Prostate gland (tissue), 2 donors: ENCODE results near the gene MAP3K4.

Experiments
- POLR2A ChIP-seq: fragments of 450-650 bp; IDR thresholded peaks from one replicate; pipeline ENCODE4 v1.6.1; 2016; ENCODE audit warnings: antibody characterized with exemption, mild to moderate bottlenecking
- POLR2AphosphoS5 ChIP-seq: sonication (generic); formaldehyde crosslinking; IDR thresholded peaks from one replicate; pipeline ENCODE4 v1.6.1; 2017; ENCODE audit warnings: antibody characterized with exemption
- TF ChIP-seq, protein P1 (sequence below), 4 experiments: fragments of 200-600 bp in 2 of 4; fragments of 450-650 bp in 2 of 4; sonication (generic) in 2 of 4; IDR thresholded peaks; 1 replicate in 3 of 4; 2 replicates in 1 of 4; pipeline ENCODE4 v1.5.1; 2016 to 2019; ENCODE audit warnings: antibody characterized with exemption in 4 of 4, mild to moderate bottlenecking in 2 of 4, moderate library complexity in 2 of 4

DNA sequence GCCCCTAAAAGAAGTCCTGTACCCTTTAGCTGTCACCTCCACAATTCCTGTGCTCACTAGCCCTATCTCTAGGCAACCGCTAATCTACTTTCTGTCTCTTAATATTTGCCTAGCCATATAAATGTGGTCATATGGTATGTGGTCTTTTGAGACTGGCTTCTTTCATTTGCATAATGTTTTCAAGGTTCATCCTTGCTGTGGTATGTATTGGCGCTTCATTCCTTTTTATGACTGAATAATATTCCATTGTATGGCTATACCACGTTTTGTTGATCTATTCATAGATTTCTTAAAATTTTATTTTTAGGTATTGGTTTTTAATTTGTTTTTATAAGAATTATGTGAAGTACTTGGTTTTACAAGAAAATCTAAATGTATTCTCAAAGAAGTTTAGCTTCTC lies 70.0 kb downstream of the MAP3K4 start:
- TF ChIP-seq, protein P1, sequence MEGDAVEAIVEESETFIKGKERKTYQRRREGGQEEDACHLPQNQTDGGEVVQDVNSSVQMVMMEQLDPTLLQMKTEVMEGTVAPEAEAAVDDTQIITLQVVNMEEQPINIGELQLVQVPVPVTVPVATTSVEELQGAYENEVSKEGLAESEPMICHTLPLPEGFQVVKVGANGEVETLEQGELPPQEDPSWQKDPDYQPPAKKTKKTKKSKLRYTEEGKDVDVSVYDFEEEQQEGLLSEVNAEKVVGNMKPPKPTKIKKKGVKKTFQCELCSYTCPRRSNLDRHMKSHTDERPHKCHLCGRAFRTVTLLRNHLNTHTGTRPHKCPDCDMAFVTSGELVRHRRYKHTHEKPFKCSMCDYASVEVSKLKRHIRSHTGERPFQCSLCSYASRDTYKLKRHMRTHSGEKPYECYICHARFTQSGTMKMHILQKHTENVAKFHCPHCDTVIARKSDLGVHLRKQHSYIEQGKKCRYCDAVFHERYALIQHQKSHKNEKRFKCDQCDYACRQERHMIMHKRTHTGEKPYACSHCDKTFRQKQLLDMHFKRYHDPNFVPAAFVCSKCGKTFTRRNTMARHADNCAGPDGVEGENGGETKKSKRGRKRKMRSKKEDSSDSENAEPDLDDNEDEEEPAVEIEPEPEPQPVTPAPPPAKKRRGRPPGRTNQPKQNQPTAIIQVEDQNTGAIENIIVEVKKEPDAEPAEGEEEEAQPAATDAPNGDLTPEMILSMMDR (IDR thresholded peaks at IDR 0.05) = no peak
- TF ChIP-seq POLR2A = no peak
- no peak for TF ChIP-seq POLR2AphosphoS5
